Calu3 (cell line): ENCODE results near the gene FGF18. TPM values are rescaled to one million over a fixed set of nuclear protein-coding genes. Genes with fewer than 3 reads are reported as not detected.
"Not testable (repeated sequence)": the region's sequence is repeated elsewhere in the genome, so short reads cannot be mapped to it uniquely, and the experiment has no call there.

Source experiments
- BruUV-seq: library from RNA; stranded (reverse); fragments of 400-500 nt; replicated peaks from 2 replicates; lab custom pipeline; 2021; lab: Mats Ljungman, UMichigan
- CTCF ChIA-PET: fragments of 300-600 bp; sonication (Branson Sonifier 250); formaldehyde crosslinking; loops from one replicate; lab custom pipeline; 2022; ENCODE audit warnings: antibody characterized with exemption; lab: Charles Lee
- DNase-seq: peaks from one replicate; pipeline ENCODE4 v3.0.0; 2022
- H3K27ac Mint-ChIP-seq: one replicate; pipeline ENCODE4 v1.8.0; 2022; ENCODE audit warnings: mixed read lengths; ENCODE audit not compliant: unreplicated experiment
- H3K27me3 Mint-ChIP-seq: one replicate; pipeline ENCODE4 v1.8.0; 2022; ENCODE audit warnings: mixed read lengths; ENCODE audit not compliant: unreplicated experiment
- H3K36me3 Mint-ChIP-seq: one replicate; pipeline ENCODE4 v1.8.0; 2022; ENCODE audit warnings: mild to moderate bottlenecking, moderate library complexity, mixed read lengths; ENCODE audit not compliant: insufficient read depth, unreplicated experiment
- H3K4me1 Mint-ChIP-seq: one replicate; pipeline ENCODE4 v1.8.0; 2022; ENCODE audit warnings: mild to moderate bottlenecking, low read depth, mixed read lengths; ENCODE audit not compliant: unreplicated experiment
- H3K4me3 Mint-ChIP-seq: one replicate; pipeline ENCODE4 v1.8.0; 2022; ENCODE audit warnings: mild to moderate bottlenecking, low read depth, moderate library complexity, mixed read lengths; ENCODE audit not compliant: unreplicated experiment
- H3K9me3 Mint-ChIP-seq: one replicate; pipeline ENCODE4 v1.8.0; 2022; ENCODE audit warnings: low read depth, mixed read lengths; ENCODE audit not compliant: unreplicated experiment
- CTCF ChIP-seq: fragments of 200-600 bp; IDR thresholded peaks from one replicate; pipeline ENCODE4 v1.8.0; 2022; ENCODE audit warnings: antibody characterized with exemption; ENCODE audit not compliant: unreplicated experiment
- intact Hi-C: fragments of 100-400 bp; cut with micrococcal nuclease; formaldehyde crosslinking; loops from one replicate; pipeline ENCODE4 v1.10.0; 2022; ENCODE audit not compliant: unreplicated experiment
- total RNA-seq: library from RNA; stranded (reverse); gene quantifications from 2 replicates; pipeline ENCODE4 v1.2.3, GENCODE V29; 2022

FGF18 gene
- total RNA-seq, 1 experiment from 2014 or later, result 0.76 TPM

- H3K27ac Mint-ChIP-seq, result peak overlapping the region; percentile 75
- no peak for TF ChIP-seq CTCF
- CTCF ChIA-PET, result interaction anchor here (0.6 kb wide), 1 partner anchor 546 kb away, joined by 8 read pairs; no protein-coding TSS in a partner anchor
These were observed 27.4 kb upstream of the FGF18 start for GRCh38 chr5:171391996-171392577.

GRCh38 chr5:171392585-171393159, 26.8 kb upstream of the FGF18 start:
- Mint-ChIP-seq H3K27me3 (peaks cover 9% of the 10 kb centered on the region), H3K9me3 (no peaks in the 10 kb centered on the region), H3K4me3 (peak overlapping the region; percentile 90), H3K27ac (peak overlapping the region; percentile 75), H3K36me3 (peaks cover 100% of the 10 kb centered on the region), H3K4me1 (peaks cover 51% of the 10 kb centered on the region)
- CTCF ChIA-PET, result interaction anchor here (0.6 kb wide), 1 partner anchor 14 kb away, joined by 4 read pairs; no protein-coding TSS in a partner anchor
- intact Hi-C loops, result loop anchor here (10.0 kb wide), 1 partner anchor 612 kb away; the partner anchor contains the start of gene FBXW11
- DNase-seq, result no peak
- TF ChIP-seq CTCF, result no peak
- BruUV-seq, result no TSS peak

More at GRCh38 chr5:171391996-171392577, 27.4 kb upstream of the FGF18 start:
- Mint-ChIP-seq H3K4me1 (peaks cover 48% of the 10 kb centered on the region), H3K27me3 (peaks cover 11% of the 10 kb centered on the region), H3K4me3 (peak overlapping the region; percentile 90), H3K9me3 (no peaks in the 10 kb centered on the region), H3K36me3 (peaks cover 100% of the 10 kb centered on the region)
- intact Hi-C loops, result loop anchor here (10.0 kb wide), 1 partner anchor 613 kb away; the partner anchor contains the start of gene FBXW11
- DNase-seq, result no peak
- no TSS peak for BruUV-seq

GRCh38 chr5:171395042-171395441, 24.4 kb upstream of the FGF18 start:
- TF ChIP-seq CTCF, result no peak
- no TSS peak for BruUV-seq
- intact Hi-C loops, result loop anchor here (10.0 kb wide), 1 partner anchor 610 kb away; the partner anchor contains the start of gene FBXW11
- H3K4me3 Mint-ChIP-seq, result peak overlapping the region; percentile 39
- H3K4me1 Mint-ChIP-seq, result peaks cover 67% of the 10 kb centered on the region
- no peaks in the 10 kb centered on the region for H3K9me3 Mint-ChIP-seq
- CTCF ChIA-PET, result no interaction called here
- DNase-seq, result no peak
- peak overlapping the region; percentile 78 for H3K27ac Mint-ChIP-seq
- H3K36me3 Mint-ChIP-seq, result peaks cover 100% of the 10 kb centered on the region
- H3K27me3 Mint-ChIP-seq, result no peaks in the 10 kb centered on the region

GRCh38 chr5:171396583-171396982, 22.9 kb upstream of the FGF18 start:
- H3K27ac Mint-ChIP-seq, H3K27me3 Mint-ChIP-seq, H3K9me3 Mint-ChIP-seq, BruUV-seq, DNase-seq, CTCF ChIA-PET: not testable (repeated sequence)
- peak overlapping the region; percentile 28 for H3K4me3 Mint-ChIP-seq
- H3K4me1 Mint-ChIP-seq, result peaks cover 63% of the 10 kb centered on the region
- intact Hi-C loops, result loop anchor here (10.0 kb wide), 1 partner anchor 608 kb away; the partner anchor contains the start of gene FBXW11
- peaks cover 100% of the 10 kb centered on the region for H3K36me3 Mint-ChIP-seq
